ENCODE results near the gene MYH14.

GRCh38 chr19:50202386-50202785 is 1.0 kb upstream of the MYH14 start:
- TF ChIP-seq CTCF (IDR thresholded peaks at IDR 0.05 in 4 of 5, conservative IDR thresholded peaks at IDR 0.05 in 1 of 5) (no peak), POLR2A (IDR thresholded peaks at IDR 0.05) (no peak)
